ENCODE results near the gene C9orf50.
"Not testable (repeated sequence)": the region's sequence is repeated elsewhere in the genome, so short reads cannot be mapped to it uniquely, and the experiment has no call there.

The C9orf50 gene, protein sequence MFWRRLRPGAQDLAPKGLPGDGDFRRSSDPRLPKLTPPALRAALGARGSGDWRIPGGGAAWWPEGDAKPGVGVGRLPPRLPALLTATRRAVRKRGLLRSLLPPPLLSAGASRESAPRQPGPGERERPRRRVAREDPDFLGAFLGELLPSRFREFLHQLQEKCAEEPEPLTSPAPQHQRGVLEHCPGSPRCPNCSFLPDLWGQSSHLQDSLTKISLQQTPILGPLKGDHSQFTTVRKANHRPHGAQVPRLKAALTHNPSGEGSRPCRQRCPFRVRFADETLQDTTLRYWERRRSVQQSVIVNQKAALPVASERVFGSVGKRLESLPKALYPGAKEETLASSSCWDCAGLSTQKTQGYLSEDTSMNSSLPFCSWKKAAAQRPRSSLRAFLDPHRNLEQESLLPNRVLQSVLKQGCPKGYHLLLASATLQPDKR

DNA sequence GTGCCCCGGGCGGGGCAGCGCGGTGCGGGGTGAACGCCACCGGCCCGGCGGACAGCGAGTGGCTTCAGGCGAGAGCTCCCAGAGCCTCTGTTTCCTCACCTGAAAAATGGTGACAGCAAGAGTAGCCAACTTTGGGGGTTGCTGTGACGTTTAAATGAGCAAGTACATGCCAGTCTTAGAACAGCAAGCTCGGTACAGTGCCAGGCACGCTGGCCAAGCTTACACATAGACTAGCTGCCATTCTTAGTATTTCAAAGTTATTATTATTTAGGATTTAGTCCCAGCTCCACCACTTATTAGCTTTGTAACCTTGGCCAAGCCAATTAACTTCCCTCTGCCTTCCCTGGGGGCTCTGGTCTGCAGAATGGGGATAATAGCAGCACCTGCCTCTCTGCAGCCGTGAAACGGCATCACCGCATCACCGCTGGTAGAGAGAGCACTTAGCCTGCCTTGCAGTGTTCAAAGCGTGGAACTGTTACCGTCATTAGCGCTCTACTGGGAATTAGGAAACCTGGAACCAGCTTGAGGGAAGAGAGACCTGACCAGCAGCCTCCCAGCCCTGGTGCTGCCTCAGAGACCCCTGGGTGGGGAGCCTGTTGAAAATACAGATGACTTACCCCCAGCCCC, at the start of gene C9orf50:
Gene C9orf50, minus strand, starts transcription at position 433 of the 627 bp plus-strand sequence. CDS start 527 bp downstream, outside the sequence.
- no peak for DNase-seq

DNA sequence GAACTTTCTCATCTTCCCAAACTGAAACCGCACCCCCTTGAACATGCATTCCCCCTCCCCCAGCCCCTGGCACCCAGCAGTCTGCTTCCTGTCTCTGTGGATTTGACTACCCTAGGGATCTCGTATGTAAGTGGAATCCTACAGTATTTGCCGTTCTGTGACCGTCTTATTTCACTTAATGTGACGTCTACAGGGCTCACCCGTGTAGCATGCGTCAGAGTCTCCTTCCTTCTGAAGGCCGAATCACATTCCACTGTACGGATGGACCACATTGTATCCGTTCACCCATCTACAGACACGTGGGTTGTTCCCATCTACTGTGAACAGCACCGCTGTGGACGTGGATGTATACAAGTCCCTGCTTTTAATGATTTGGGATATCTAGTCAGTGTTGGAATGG, 49.0 kb upstream of the C9orf50 start:
- no peak for DNase-seq

DNA sequence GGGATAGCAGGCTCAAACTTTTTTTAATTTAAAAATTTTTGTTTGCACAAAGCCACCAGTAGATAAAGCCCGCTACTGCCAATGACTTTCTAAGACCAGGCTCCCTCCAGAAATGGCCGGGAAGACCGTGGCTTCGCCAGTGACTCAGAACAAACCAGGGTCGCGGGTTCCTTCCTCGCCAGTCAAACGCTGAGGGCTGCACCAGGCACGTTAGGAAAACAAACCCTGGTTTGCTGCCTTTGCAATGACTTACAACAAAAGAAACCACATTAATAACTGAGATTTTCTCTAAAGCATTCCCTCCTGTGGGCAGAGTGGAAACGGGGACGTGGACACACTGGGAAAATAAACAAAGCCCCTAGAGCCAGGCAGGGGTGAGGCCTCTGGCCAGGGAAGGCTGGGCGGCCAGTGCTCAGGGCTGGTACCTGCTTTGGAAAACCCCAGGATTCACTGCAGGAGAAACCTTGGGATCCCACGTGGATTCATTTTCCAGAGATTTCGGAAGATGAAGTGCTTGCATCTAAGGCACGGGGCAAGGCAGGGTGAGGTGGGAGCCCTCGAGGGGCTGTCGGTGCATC, 48.3 kb upstream of the C9orf50 start:
- no peak for DNase-seq

DNA sequence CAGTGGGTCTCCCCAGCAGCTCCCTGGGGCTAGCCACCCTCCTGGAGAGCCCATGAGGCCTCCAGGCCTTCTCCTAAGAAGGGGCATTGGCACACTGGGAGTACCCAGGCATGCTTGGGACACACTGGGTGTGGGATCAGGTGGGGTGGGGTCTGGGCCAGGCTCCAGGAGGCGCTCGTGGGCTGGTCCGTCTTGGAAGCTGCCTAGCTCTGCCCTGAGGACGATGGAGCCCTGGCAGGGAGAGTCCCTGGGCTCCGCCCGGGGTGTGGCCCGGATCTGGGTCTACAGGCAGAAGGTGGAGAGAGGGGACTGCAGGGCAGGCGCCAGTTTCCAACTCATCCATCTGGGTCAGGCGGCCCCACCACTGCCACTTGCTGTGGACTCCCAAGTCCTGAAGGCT, 46.9 kb upstream of the C9orf50 start:
- no peak for DNase-seq

DNA sequence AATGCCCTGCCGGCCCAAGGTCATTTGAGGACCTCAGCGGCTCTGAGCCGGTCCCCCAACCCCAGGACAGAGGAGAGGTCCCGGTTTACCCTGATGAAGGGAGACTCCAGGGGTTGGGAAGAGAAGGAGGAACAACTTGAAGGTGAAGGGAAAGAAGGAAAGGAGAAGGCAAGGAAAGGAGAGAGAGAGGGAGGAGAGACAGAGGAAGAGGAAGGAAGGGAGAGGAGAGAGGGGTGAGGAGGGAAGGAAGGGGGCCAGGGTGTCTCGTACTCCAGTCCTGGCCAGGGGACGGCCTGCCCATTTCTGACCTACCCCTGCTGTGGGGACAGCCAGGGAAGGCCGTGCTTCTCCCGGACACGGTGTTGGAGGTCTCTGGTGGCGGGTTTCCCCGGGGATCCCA, 46.5 kb upstream of the C9orf50 start:
- no peak for DNase-seq

DNA sequence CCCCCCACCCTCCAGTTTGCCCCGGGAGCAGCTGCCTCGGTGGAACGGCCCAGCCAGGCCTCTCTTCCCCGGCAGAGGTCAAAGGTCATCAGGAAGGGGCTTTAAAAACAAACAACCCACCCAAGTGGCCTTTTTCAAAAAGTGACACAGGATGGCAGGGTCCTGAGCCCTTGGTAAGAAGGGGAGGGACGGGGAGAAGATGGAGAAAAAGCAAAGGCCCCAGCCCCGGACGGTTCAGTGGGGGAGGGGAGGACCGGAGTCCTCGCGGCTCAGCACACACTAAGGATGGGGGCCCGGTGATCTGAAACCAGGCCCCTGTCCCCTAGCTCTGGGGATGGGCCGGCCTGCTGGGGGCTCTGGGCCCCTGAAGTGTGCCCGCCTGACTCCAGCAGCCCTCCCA, 45.7 kb upstream of the C9orf50 start:
- no peak for DNase-seq

DNA sequence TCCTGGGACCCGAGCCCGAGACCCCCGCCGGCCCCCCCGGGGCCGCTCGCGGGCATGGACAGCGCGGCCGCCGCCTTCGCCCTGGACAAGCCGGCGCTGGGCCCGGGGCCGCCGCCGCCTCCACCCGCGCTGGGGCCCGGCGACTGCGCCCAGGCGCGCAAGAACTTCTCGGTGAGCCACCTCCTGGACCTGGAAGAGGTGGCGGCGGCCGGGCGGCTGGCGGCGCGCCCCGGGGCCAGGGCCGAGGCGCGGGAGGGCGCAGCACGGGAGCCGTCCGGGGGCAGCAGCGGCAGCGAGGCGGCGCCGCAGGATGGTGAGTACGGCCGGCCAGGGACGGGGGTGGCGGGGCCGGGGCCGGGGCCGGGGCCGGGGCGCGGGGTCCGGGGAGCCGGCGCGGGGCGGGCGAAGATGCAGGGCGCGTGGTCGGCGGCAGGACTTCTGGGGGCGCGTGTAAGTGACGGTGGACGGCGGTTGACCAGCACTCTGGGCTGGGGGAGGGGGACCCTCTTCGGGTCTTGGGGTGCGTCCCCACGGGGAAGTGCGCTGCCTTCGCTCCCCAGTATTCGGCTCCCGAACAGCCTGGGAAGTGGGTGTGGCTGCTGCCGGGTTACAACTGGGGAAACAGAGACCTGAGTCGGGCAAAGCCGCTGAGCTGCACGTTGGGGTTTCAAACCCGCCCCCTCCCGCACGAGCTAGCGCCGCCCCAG, 45.1 kb upstream of the C9orf50 start:
- no peak for DNase-seq

DNA sequence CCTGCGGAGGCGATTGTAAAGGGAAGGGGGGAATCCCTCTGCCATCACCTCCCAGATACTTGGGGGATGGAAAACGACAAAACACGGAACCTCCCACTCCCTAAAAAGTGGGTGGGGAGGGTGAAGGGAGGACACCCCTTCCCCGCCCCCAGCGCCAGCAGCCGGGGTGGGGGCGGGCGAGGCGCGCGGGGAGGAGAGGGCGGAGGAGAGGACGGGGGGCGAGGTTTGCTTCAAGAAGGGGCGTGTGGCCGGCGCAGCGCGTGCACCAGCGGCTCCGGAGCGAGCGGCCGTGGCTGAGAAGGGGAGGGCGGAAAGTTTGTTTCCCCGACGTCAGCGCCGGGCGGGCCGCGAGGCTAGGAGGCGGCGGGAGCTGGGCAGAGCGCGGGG, 44.5 kb upstream of the C9orf50 start, which contains the start of gene PRRX2:
Gene PRRX2, plus strand, starts transcription at position 259 of the 387 bp plus-strand sequence. CDS start 221 bp downstream, outside the sequence.
- DNase-seq = peak in 1 of 2 donors; percentile 15

DNA sequence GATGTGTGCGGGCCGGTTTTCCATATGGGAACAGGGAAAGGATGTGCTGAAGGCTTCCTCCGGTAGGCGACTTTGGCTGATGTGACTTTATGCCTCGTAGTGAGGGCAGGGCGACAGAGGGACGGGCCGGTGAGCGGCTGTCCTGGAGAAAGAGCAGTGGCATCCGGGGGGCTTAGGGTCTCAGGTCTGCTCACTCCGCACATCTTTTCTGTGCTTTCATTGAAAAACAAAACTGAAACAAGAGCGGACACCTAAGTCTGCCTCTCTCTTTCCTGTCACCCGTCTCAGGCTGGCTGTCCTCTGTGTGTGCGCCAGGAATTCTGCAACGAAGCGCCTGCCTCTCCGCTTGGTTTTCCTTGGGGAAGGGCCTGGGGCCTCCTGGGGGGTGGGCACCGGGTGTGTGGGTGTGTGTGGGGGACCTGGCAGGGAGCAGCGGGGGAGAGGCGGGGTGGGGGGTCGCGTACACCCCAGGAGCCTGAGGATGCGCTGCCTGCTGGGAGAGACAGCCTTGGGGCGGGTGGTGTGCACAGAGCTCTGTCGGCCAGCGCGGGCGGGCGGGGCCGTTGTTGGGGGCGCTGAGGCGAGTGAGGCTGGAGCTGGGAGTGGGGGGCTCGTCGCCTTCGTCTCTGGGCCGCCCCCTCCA, 44.0 kb upstream of the C9orf50 start:
- no peak for DNase-seq

DNA sequence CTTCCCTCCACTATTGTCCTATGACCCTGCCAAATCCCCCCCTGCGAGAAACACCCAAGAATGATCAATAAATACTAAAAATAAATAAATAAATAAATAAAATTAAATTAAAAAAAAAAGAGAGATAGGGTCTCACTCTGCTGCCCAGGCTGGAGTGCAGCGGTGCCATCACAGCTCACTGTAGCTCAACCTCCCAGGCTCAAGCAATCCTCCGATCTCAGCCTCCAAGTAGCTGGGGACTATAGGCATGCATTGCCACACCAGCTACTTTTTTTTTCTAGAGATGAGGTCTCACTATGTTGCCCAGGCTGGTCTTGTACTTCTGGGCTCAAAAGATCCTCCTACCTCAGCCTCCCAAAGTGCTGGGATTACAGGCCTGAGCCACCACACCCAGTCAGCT, 41.3 kb upstream of the C9orf50 start:
- not testable (repeated sequence) for DNase-seq

DNA sequence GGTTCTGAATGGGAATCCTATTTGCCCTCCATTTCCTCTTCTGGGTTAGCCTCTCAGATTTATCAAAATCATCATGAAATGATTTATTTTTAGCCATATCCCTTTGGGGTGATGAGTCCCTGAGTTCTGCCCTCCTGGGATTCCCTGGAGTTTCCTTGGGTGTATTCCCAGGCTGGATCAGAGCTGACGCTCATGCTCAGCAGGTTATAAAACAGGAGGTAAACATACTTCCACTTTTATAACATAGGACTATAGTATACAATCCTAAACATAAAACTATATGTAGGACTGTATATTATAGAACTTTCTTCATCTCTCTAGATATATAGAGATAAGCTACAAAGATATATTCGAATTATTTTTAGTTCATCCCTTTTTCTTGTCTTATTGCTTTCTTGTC, 40.1 kb upstream of the C9orf50 start:
- DNase-seq = no peak

DNA sequence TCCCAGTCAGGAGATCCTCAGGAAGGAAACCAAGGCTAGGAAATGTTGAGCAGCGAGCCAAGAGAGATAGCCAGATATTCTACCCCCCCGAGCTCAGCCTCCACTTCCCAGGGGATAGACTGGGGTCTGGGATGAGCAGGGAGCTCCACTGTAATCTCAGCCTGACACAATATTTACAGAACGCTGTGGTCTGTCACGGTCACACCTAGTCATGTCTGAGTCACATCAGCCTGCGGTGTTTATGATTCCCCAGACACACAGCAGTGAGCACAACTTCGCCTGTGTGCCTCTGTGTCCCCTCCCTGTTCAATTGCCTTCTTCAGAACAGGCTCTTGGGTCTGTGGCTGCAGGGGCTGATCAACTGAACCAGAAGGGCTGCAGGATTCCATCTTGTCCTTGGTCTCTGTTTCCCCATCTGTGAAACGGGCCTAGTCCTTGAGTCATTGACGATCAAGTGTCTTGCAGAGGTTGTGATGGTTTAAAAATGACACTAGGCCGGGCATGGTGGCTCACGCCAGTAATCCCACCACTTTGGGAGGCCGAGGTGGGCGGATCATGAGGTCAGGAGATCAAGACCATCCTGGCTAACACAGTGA, 36.0 kb upstream of the C9orf50 start:
- DNase-seq = no peak

DNA sequence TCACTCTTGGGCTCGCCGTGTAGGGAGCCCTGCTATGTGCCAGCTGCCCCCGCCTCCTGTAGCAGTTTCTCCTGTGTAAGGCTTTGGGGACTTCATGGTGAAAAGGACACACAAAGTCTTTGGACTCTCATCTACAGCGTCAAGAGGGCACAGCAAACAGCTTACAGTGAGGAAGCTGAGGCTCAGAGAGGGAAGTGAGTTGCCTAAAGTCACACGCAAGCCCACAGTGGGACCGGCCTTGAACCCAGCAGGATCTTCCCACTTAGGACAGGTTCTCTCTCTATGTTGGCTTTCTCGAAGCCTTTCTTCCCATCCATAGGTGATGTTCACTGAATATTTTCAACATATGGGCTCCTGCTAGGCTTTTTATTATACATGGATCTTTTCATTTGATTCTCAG, 34.8 kb upstream of the C9orf50 start:
- no peak for DNase-seq

DNA sequence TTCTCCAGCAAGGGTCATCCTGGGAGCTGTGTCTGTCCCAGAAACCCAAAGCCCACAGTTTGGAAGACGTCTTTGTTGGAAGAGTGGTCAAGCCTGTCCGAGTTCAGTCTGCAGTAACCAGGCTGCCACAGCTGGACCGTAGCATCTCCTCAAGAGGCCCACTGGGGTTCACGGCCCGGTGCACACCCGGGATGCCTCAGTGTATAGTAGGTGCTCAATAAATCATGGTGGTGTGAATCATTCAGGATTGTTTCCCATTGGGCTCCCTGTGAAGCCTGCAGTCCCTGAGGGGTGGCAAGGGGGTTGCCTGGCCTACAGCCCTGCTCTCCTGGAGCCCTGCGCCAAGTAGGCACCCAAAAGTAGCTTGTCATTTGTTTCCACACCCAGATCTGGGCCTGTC, 34.3 kb upstream of the C9orf50 start:
- DNase-seq = no peak

DNA sequence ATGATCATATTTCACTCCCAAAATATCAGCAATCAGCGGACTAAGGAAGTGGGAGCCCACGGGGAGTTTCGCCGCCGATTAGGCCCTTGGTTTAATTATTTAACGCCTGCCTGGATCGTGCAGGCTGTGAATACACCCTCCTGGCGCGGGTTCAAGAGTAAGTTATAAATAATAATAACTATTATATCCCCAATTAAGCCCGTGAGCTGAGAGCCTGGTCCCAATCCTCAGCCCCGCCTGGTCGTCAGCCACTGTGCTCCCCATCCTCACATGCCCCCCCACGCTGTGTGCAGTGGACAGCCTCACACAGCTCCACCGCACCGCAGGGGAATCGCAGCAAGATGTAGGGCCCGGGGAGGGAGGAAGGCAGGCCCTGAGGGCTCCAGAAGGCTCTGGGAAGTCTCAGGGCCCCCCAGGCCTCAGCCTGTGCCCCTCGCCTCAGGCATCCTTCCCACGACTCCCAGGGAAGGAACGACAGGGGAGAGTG, 33.7 kb upstream of the C9orf50 start:
- DNase-seq = no peak

DNA sequence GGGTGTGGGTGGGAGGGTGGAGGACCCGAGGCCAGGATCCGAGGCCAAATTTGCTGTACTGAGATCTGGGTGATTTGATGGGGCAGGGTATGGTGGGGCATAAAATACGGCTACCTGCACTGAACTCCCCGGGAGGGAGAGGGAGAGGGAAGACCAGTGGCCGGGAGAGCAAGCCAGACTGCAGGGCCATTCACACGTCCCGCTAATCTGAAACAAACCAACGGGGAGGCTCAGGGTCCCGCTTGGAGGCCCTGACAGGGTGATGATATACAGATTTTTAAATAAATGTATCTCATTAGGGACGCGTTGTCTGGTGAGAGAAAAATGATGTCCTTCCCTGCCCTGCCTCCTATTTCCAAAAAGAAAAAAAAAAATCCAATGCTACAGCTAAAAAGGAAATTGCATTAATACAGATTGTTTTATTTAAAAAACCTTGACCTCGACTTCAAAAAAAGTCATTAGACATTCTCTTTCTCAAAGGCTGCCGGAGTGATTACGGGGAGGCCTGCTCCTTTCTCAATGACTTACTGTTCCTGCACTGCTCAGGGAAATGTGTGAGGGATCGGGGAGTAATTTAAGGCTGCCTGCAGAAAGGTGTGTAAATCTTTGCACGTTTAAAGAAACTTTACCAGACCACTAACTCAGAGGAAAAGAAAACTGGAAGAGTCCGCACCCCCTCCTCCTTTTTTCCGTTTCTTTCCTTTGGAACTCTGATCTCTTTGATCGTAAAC, 33.1 kb upstream of the C9orf50 start:
- DNase-seq = no peak

DNA sequence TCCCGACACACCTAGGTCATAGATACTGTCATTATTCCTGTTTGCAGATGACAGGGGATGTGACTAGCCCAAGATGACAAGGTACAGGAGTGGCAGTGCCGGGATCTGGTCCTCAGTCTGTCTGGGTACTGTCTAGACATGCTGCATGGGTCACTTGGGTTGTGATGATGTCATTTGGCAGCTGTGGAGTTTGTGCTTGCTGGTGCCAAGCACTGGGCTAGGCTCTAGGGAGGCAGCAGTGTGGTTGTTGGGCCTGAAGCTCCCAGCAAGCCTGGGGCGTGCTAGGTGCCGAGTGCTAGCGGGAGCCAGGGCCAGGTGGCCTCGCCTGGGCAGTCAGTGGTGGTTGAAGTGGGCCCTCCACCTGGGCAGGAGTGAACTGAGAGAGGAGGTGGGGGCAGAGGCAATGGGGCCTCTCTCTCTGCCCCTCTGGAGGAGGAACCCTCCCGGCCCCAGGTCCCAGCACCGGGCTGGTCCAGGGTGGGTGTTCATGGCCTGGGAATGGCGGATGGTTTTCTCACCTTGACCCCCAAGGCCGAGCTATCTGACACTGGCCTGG, 29.9 kb upstream of the C9orf50 start:
- no peak for DNase-seq

DNA sequence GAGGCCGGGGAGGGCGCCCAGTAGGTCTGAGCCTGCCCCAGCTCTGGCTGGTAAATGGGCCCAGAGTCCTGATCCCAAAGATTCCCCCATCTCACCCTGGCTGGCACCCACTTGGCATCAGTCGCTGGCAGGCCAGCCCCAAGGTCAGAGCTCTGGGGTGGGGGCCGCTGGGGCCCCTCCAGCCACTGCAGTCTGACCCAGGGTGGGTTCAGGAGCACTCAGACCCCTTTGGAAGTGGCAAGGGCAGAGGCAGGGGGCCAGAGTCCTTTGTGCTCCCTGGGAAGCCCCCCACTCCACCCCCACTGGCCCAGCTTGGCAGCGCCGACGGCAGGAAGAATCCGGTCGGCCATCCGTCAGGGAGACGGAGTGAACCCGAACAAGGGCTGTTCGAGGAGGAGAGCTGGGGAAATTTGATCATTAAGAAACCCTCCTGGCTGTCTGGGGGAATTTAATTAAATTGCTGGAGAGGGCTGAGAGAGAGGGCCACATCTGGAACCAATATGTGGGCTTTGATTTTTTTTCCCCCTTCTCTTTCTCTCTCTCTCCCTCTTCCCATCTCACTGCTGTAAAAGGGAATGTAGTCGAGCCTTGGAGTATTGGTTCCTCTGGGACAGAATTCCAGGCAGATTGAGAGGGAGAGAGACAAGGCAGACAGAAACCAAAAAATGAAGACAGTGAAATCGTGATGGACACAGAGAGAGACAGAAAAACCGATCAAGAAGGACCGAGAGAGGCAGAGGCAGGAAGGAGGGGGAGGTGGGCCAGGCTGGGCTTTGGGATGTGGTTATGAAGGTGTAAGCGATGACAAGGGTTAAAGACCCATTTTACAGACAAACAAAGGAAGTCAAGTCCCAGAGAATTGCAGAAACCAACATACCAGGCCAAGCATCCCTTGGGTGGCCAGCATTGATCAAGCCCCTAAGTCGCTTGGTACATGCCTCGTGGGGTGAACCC, 29.1 kb upstream of the C9orf50 start:
- no peak for DNase-seq

DNA sequence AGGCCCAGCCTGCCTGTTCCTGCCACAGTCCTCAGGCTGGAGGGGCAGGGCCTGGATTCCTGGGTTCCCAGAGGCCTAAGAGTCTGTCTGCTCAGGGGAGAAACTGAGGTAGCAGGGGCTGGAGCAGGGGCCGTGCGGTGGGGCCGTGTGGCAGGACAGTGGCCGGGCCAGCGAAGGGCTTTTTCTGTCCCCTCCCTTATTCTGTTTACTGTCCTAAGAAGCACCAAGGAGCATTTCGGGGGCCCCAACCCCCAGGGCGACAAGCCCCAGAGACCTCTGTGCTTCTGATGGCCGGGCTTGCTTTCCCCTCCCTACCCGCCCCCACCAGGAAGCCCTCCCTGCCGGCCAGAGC, 27.8 kb upstream of the C9orf50 start:
- no peak for DNase-seq

Measured in stimulated activated CD4-positive, alpha-beta T cell treated with anti-CD3 and anti-CD28 coated beads, Interleukin-2, amount 100 ng/mL, for 48 hours (primary cell).